ENCODE measurements around the gene PCDHB15.

DNA sequence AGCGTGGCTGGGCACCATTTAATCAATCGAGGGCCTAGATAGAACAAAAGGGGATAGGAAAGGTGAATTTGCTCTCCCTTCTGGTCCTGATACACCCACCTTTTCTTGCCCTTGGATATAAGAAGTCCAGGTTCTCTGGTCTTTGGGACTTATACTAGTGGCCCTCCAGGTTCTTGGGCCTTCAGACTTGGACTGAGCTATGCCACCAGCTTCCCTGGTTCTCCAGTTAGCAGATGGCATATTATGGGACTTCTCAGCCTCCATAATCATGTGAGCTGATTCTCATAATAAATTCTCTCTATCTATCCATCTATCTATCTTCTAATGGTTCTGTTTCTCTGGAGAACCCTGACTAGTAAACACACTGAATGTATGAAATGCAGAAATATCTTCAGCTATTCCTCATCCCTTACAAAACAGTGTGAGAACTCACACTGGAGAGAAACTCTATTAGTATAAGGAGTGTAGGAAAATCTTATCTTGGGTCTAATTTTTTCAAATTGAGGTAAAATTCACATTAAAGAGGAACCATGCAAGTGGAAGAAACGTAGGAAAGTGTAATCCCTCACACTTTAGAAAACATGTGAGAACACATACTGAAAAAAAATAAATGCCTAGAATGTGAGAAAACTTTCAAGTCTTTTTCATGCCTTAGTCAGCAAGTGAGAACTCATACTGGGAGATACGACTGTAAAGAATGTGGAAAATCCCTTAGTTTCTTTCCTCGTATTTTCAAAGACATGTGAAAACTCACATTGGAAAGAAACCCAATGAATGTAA is 15.5 kb downstream of the PCDHB15 start:
- TF ChIP-seq GATA2 (IDR thresholded peaks at IDR 0.05; ENCODE audit: low read depth, low read length) (no peak), GATA3 (IDR thresholded peaks at IDR 0.05; ENCODE audit: low read depth, low read length) (no peak)

Data from SH-SY5Y (cell line).